Vein endothelial cell (primary cell): ENCODE measurements around the gene CHP2. TPM values are rescaled to one million over a fixed set of nuclear protein-coding genes. Genes with fewer than 3 reads are reported as not detected.

Source experiments
- total RNA-seq: library from RNA; depleted of rRNA; stranded (reverse); fragments of >200 nt; gene quantifications from 2 replicates; pipeline ENCODE4 v1.2.3, GENCODE V29; 2012

The CHP2 gene
- not detected in 2 replicates for total RNA-seq

DNA sequence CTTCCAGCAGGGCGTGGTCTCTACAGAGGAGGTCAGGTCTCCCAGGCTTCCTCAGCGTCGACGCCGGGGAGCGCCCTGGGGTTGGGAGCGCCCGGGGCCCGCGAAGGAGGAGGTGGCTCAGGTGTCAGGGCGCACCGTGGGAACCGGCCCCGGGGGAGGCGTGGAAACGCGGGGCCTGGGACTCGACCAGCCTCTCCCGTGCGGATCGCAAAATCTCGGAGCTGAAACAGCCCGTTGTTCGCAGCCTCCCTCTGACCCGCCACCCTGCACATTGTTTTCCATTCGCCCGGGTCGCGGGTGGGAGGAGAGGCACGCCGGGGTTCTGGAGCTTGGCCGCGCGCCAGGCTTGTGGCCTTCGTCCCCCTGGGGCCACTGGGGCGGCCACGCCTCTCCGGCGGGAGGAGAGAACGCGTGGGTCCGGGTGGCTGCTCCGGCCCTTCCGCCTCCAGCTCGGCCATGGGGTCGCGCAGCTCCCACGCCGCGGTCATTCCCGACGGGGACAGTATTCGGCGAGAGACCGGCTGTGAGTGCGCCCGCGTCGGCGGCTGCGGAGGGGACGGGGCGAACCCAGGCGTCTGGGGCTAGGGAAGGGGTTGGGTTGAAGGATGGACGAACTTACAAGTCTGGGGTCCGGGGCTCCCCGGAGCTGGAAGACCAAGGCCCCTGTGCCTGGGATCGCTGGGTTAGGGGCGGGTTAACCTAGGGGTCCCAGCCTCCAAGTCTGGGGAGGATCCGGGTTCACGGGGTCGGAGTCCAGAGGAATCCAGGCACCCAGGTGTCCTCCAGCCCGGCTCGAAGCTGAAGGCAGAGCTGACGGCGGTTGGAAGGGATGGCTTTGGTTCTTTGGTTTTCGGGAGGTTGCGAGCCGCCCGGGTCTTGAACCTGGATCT, at the start of gene CHP2:
Gene CHP2 (plus strand): TSS at position 433 of the 890 bp plus-strand sequence. CDS start 24 bp downstream, at position 457.

DNA sequence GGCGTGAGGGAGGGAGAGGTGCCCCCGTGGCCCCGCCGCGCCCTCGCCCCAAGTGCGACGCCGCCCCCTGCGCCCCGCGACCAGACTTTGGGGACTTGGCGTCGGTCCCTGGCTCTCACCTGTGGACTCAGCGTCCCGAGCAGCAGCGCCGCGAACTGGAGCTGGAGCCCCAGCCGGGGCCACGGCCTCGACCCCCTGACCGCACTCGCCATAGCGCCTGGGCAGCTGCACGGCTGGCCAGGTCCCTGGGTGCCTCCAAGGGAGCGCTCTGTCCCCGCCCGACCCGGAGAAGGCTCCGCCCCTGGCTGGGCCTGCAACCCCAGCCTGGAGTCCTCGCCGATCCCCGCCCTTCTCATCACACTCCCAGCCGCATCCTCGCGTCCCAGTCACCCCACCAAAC, 41.9 kb upstream of the CHP2 start, which contains the start of gene ERN2:
Gene ERN2 (minus strand): TSS at position 247 of the 400 bp plus-strand sequence. CDS start 35 bp downstream, at position 212.

Other genes with a start within 250 kb of the CHP2 start
- 36.3 and 52.1 TPM in 2 replicates for gene GGA2, start 244.5 kb upstream of the CHP2 start, total RNA-seq
- gene EARS2, start 197.7 kb upstream of the CHP2 start, total RNA-seq: 19.4 and 24.8 TPM in 2 replicates
- 91.8 and 97.7 TPM in 2 replicates for gene UBFD1, start 197.3 kb upstream of the CHP2 start, total RNA-seq
- 104 and 112 TPM in 2 replicates for gene NDUFAB1, start 158.7 kb upstream of the CHP2 start, total RNA-seq
- 11.1 and 19.5 TPM in 2 replicates for gene PALB2, start 113.7 kb upstream of the CHP2 start, total RNA-seq
- 66.0 and 85.2 TPM in 2 replicates for gene DCTN5, start 113.6 kb upstream of the CHP2 start, total RNA-seq
- gene PLK1, start 76.1 kb upstream of the CHP2 start, total RNA-seq: 22.5 and 36.5 TPM in 2 replicates
- not detected in 2 replicates for gene ERN2, start 41.8 kb upstream of the CHP2 start, total RNA-seq
- gene PRKCB, start 81.0 kb downstream of the CHP2 start, total RNA-seq: under 0.01 TPM in 1 of 2 replicates, not detected in the other